ENCODE results near the gene FBXL19. TPM values are rescaled to one million over a fixed set of nuclear protein-coding genes. Genes with fewer than 3 reads are reported as not detected.

The FBXL19 gene
- total and polyA plus RNA-seq, 2 of the 8 experiments (the other 6 are each of a cell fraction or from before 2014, with no cell fraction given) = 47.2 to 72.2 TPM

DNA sequence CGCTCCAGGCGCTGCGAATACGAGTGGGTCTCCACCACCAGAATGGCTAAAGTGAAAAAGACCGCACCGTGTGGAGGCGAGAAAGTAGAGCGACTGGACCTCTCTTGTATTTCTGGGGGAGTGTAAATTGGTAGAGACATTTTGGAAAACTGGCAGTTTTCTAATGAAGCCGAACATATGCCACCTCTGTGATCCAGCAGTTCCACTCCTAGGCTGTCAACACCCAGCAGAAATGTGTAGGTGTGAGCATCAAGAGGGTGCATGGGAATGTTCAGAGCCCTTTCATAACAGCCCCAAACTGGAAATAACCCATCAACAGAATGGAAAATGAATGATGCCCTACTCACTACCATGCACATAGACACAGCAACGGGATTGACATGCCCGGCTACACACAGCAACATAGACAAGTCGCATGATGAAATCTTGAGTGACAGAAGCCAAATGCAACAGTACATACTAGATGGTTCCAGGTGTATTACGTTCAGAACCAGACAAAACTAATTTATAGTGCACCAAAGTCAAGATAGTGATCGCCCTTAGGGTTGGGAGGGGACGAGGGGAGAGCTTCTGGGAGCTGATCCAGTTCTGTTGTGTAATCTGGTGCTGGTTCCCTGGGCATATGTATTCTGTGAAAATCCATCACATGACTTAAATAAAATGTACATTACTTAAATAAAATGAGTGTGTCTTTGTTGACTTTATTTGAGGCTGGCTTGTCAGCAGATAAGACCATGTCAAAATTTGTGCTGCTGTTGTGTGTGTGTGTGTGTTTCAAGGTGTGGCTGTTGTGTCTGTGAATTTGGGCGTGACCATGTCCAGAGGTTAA, 28.6 kb upstream of the FBXL19 start:
- FAIRE-seq (no peak), DNase-seq (ENCODE audit: low read depth in 1 of 2, low spot score in 2 of 2) (no peak)
- Histone ChIP-seq H2BK5ac (ENCODE audit: low read depth, low read length) (peak overlapping the region; percentile 97), H3K18ac (ENCODE audit: extremely low read depth, low read length) (peak overlapping the region; percentile 97; the same call in 1 of the 2 replicates), H2AFZ (ENCODE audit: low read length) (peak overlapping the region; percentile 69; the same call in 1 of the 2 replicates), H3K4ac (replicated peaks; ENCODE audit: insufficient read length, low read depth, low read length) (peak overlapping the region; percentile 97), H3K36me3 (ENCODE audit: control insufficient read depth in 2 of 4, insufficient read depth in 4 of 4, low read length in 3 of 4) (no peaks in the 10 kb centered on the region), H3K79me1 (ENCODE audit: low read depth, low read length) (no peaks in the 10 kb centered on the region), H4K20me1 (replicated peaks in 1 of 2; ENCODE audit: control insufficient read depth in 1 of 2, insufficient read depth in 2 of 2, low read length in 2 of 2) (peaks cover 0 to 4% of the 10 kb centered on the region in 2 experiments), H3K23me2 (ENCODE audit: low read depth, low read length) (peaks cover 15% of the 10 kb centered on the region), H4K91ac (replicated peaks; ENCODE audit: insufficient read length, low read length) (peak overlapping the region; percentile 99), H4K8ac (ENCODE audit: extremely low read depth, insufficient read depth, low read length) (peak overlapping the region; percentile 93; the same call in 1 of the 2 replicates), H3K4me1 (replicated peaks in 1 of 4; ENCODE audit: control insufficient read depth in 3 of 4, insufficient read depth in 4 of 4, low read length in 3 of 4) (peaks cover 4 to 13% (median 12%) of the 10 kb centered on the region in 4 experiments), H2BK120ac (replicated peaks; ENCODE audit: low read depth, low read length) (peak overlapping the region; percentile 94), H2BK20ac (ENCODE audit: low read length) (0 out of 2 replicates have a peak overlapping the region, but pooled peaks have one; percentile 34), H3K4me2 (ENCODE audit: insufficient read depth in 1 of 2, low read depth in 2 of 2, low read length in 2 of 2) (peak overlapping the region; percentile 49 to 100), H3K56ac (replicated peaks; ENCODE audit: insufficient read length, low read depth, low read length) (no peak overlapping the region), H3K27me3 (replicated peaks in 1 of 4; ENCODE audit: control insufficient read depth in 3 of 4, extremely low read depth in 1 of 4, insufficient read depth in 3 of 4, low read length in 3 of 4) (peaks cover 0 to 13% (median 7%) of the 10 kb centered on the region in 4 experiments; a peak in 5 of 7 replicates), H2BK12ac (ENCODE audit: low read depth, low read length) (peak overlapping the region; percentile 100), H3K14ac (ENCODE audit: insufficient read length) (no peak overlapping the region), H2BK15ac (ENCODE audit: low read length) (peak overlapping the region; percentile 100; the same call in 1 of the 2 replicates), H3K23ac (ENCODE audit: insufficient read length) (no peak overlapping the region), H4K5ac (ENCODE audit: insufficient read length, low read depth, low read length) (no peak overlapping the region), H3K9me3 (ENCODE audit: insufficient read depth in 2 of 2, low read depth in 1 of 2, low read length in 1 of 2) (no peaks in the 10 kb centered on the region), H3K79me2 (ENCODE audit: control insufficient read depth in 1 of 2, insufficient read depth in 2 of 2, low read length in 2 of 2) (no peaks in the 10 kb centered on the region), H3K9ac (replicated peaks in 1 of 4; ENCODE audit: extremely low read depth in 1 of 4, low read depth in 3 of 4, low read length in 3 of 4) (peak overlapping the region in 3 of 4 experiments; percentile 54 to 63 (median 59); a peak in 3 of 7 replicates), H3K27ac (ENCODE audit: low read depth, low read length) (no peak overlapping the region), H3K4me3 (ENCODE audit: extremely low read depth in 1 of 4, insufficient read depth in 2 of 4, low read depth in 3 of 4, low read length in 4 of 4) (peak overlapping the region; percentile 23 to 70 (median 47)), H2AK5ac (ENCODE audit: low read depth, low read length) (0 out of 2 replicates have a peak overlapping the region, but pooled peaks have one; percentile 46)
- POLR2A ChIA-PET (ENCODE audit: partially characterized antibody) = no interaction called here
- TF ChIP-seq CBX8 (IDR thresholded peaks at IDR 0.05; ENCODE audit: borderline replicate concordance, low read depth, low read length) (no peak), SRF (IDR thresholded peaks at IDR 0.05; ENCODE audit: low read depth, low read length) (no peak), POLR2AphosphoS5 (IDR thresholded peaks at IDR 0.05; ENCODE audit: low read depth, low read length) (no peak), ATF2 (IDR thresholded peaks at IDR 0.05; ENCODE audit: low read length) (no peak), SIN3A (conservative IDR thresholded peaks at IDR 0.05 in 1 of 2, IDR thresholded peaks at IDR 0.05 in 1 of 2; ENCODE audit: low read depth in 1 of 2, low read length in 2 of 2) (no peak), CTBP2 (IDR thresholded peaks at IDR 0.05; ENCODE audit: borderline replicate concordance, insufficient read depth, insufficient read length, low read length) (no peak)
- CTCF ChIA-PET (ENCODE audit: partially characterized antibody) = interaction anchor here (1.0 to 4.1 kb wide), 3 partner anchors 10 to 50 kb away, joined by 3 to 25 read pairs (median 5); no protein-coding TSS in a partner anchor
- 63% methylated on average over 16 of the region's 16 CpGs; no CpG with 5 or more reads in 1 of the 2 experiments for WGBS, 2 experiments (ENCODE audit: extremely low coverage in 1 of 2, insufficient coverage in 1 of 2, insufficient read length in 1 of 2, insufficient replicate concordance in 2 of 2, low coverage in 1 of 2, low lambda C conversion rate in 2 of 2, missing lambda C conversion rate in 1 of 2)
